GM13976 (cell line): ENCODE measurements around the gene TRMT11.

ENCODE experiments used
- DNase-seq: peaks from one replicate; pipeline ENCODE4 v3.0.0; 2012; ENCODE audit warnings: low spot score
- CTCF ChIP-seq: IDR thresholded peaks from 2 replicates; pipeline ENCODE4 v1.5.1; 2012; ENCODE audit warnings: borderline replicate concordance, mild to moderate bottlenecking; ENCODE audit not compliant: insufficient read depth; ENCODE audit errors: extremely low read depth, missing control alignments, control extremely low read depth
- in situ Hi-C: fragments of 300-500 bp; cut with MboI; formaldehyde crosslinking; loops from one replicate; pipeline ENCODE4 v1.12.0; 2022; ENCODE audit warnings: low sequenced_read_pairs, mixed read lengths, inconsistent platforms; ENCODE audit not compliant: unreplicated experiment

Gene TRMT11

GRCh38 chr6:125987026-125987617 is 782 bp downstream of the TRMT11 start:
- TF ChIP-seq CTCF: no peak
- in situ Hi-C loops: no loop called here
- peak; percentile 32 for DNase-seq

GRCh38 chr6:125988280-125988679 is 1.9 kb downstream of the TRMT11 start:
- no peak for TF ChIP-seq CTCF
- DNase-seq: no peak
- in situ Hi-C loops: no loop called here

- no peak for TF ChIP-seq CTCF
- no peak for DNase-seq
These were observed 3.3 kb downstream of the TRMT11 start for GRCh38 chr6:125989631-125990030.

GRCh38 chr6:125991653-125992052 is 5.3 kb downstream of the TRMT11 start:
- no peak for TF ChIP-seq CTCF
- DNase-seq: no peak
- in situ Hi-C loops: no loop called here

More at GRCh38 chr6:125989631-125990030, 3.3 kb downstream of the TRMT11 start:
- in situ Hi-C loops: no loop called here

GRCh38 chr6:125994670-125995488 is 8.5 kb downstream of the TRMT11 start:
- in situ Hi-C loops: no loop called here
- TF ChIP-seq CTCF: no peak
- no peak for DNase-seq

GRCh38 chr6:125995972-125996580 is 9.7 kb downstream of the TRMT11 start:
- in situ Hi-C loops: no loop called here
- peak; percentile 93 for TF ChIP-seq CTCF
- peak; percentile 45 for DNase-seq
